ENCODE data around the gene CELF2.

CELF2 gene

GRCh38 chr10:11064832-11065231, 47.2 kb downstream of the CELF2 start:
- in situ Hi-C loops (cut with HindIII; ENCODE audit: low sequenced_read_pairs), result no loop called here
- H3K4me3 ChIP-seq (ENCODE audit: low read depth, low read length), result no peak overlapping the region
- DNase-seq (ENCODE audit: low read depth, low spot score), result no peak
- TF ChIP-seq, protein P1, sequence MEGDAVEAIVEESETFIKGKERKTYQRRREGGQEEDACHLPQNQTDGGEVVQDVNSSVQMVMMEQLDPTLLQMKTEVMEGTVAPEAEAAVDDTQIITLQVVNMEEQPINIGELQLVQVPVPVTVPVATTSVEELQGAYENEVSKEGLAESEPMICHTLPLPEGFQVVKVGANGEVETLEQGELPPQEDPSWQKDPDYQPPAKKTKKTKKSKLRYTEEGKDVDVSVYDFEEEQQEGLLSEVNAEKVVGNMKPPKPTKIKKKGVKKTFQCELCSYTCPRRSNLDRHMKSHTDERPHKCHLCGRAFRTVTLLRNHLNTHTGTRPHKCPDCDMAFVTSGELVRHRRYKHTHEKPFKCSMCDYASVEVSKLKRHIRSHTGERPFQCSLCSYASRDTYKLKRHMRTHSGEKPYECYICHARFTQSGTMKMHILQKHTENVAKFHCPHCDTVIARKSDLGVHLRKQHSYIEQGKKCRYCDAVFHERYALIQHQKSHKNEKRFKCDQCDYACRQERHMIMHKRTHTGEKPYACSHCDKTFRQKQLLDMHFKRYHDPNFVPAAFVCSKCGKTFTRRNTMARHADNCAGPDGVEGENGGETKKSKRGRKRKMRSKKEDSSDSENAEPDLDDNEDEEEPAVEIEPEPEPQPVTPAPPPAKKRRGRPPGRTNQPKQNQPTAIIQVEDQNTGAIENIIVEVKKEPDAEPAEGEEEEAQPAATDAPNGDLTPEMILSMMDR (IDR thresholded peaks at IDR 0.05; ENCODE audit: low read depth, low read length), result no peak

GRCh38 chr10:11065567-11065966, 47.9 kb downstream of the CELF2 start:
- DNase-seq (ENCODE audit: low read depth, low spot score), result no peak
- TF ChIP-seq, protein P1 (IDR thresholded peaks at IDR 0.05; ENCODE audit: low read depth, low read length), result no peak
- no peak overlapping the region for H3K4me3 ChIP-seq (ENCODE audit: low read depth, low read length)
- in situ Hi-C loops (cut with HindIII; ENCODE audit: low sequenced_read_pairs), result no loop called here

- DNase-seq (ENCODE audit: low read depth, low spot score), result no peak
- H3K4me3 ChIP-seq (ENCODE audit: low read depth, low read length), result no peak overlapping the region
- in situ Hi-C loops (cut with HindIII; ENCODE audit: low sequenced_read_pairs), result no loop called here
- TF ChIP-seq, protein P1 (IDR thresholded peaks at IDR 0.05; ENCODE audit: low read depth, low read length), result no peak
Observed at GRCh38 chr10:11066520-11066919, 48.8 kb downstream of the CELF2 start.

DNA sequence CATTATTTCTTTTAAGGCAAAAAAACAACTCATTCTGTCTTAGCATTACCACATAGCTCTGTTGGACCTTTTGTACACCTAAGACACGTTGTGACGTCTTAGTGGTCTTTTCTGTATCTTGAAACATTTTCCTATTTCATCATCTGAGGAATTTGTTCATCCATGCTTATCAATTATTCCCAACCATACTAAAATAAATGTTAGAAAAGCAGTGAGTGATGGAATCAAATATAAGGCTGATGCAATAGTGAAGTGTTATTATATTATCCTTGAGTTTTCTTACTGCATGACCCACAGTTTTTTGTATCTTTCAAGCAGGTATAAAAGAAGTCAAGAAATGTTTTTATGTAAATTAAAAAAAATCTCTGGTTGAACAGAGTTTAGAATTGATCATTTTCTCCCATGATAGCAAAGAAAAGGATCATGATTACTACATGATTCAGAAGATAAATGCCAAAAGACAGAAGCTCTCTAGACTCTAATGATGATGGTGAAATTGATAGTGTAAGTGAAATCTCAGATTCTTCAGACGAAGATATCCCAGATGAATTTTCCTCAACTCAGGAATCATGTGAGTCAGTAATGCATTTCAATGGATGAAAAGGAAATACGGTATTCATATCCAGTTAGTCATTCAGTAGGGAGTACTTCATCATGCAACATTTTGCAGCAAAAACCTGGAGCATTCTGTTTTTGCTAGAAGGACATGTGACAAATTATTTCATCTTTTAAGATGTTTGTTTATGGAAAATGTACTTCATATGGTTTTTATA, 51.4 kb downstream of the CELF2 start:
- in situ Hi-C loops (cut with HindIII; ENCODE audit: low sequenced_read_pairs), result no loop called here
- no peak for DNase-seq (ENCODE audit: low read depth, low spot score)
- TF ChIP-seq, protein P1 (IDR thresholded peaks at IDR 0.05; ENCODE audit: low read depth, low read length), result no peak
- no peak overlapping the region for H3K4me3 ChIP-seq (ENCODE audit: low read depth, low read length)

- no peak for DNase-seq (ENCODE audit: low read depth, low spot score)
- TF ChIP-seq, protein P1 (IDR thresholded peaks at IDR 0.05; ENCODE audit: low read depth, low read length), result no peak
- H3K4me3 ChIP-seq (ENCODE audit: low read depth, low read length), result no peak overlapping the region
- in situ Hi-C loops (cut with HindIII; ENCODE audit: low sequenced_read_pairs), result no loop called here
Observed at GRCh38 chr10:11073410-11073809, 55.7 kb downstream of the CELF2 start.

GRCh38 chr10:11074536-11075267, 57.0 kb downstream of the CELF2 start:
- in situ Hi-C loops (cut with HindIII; ENCODE audit: low sequenced_read_pairs), result no loop called here
- H3K4me3 ChIP-seq (ENCODE audit: low read depth, low read length), result no peak overlapping the region
- TF ChIP-seq, protein P1 (IDR thresholded peaks at IDR 0.05; ENCODE audit: low read depth, low read length), result no peak
- no peak for DNase-seq (ENCODE audit: low read depth, low spot score)

All from astrocyte of the spinal cord (primary cell).